Vagina (tissue), 2 donors: ENCODE measurements around the gene SLC9A2. TPM values are rescaled to one million over a fixed set of nuclear protein-coding genes. Genes with fewer than 3 reads are reported as not detected.

Experiments
- DNase-seq, 2 donors: peaks; one replicate each; pipeline ENCODE4 v3.0.0-alpha.2; 2017; ENCODE audit errors: extremely low spot score in 2 of 2
- H3K27ac ChIP-seq: fragments of 200-600 bp; sonication (generic); one replicate; pipeline ENCODE4 v1.5.1; 2019
- H3K27me3 ChIP-seq: fragments of 200-600 bp; sonication (generic); one replicate; pipeline ENCODE4 v1.5.1; 2019
- H3K36me3 ChIP-seq, 2 donors: fragments of 200-600 bp; sonication (generic); one replicate each; pipeline ENCODE4 v1.5.1; 2017 to 2019
- H3K4me1 ChIP-seq: fragments of 200-600 bp; sonication (generic); one replicate; pipeline ENCODE4 v1.5.1; 2019
- H3K4me3 ChIP-seq, 2 donors: fragments of 200-600 bp; sonication (generic); 1 replicate in 1 of 2; 2 replicates in 1 of 2; pipeline ENCODE4 v1.5.1; 2016 to 2019
- H3K9me3 ChIP-seq: fragments of 200-600 bp; sonication (generic); one replicate; pipeline ENCODE4 v1.5.1; 2019
- POLR2A ChIP-seq, 2 donors: fragments of 450-650 bp; IDR thresholded peaks; one replicate each; pipeline ENCODE4 v1.6.1; 2017; ENCODE audit warnings: antibody characterized with exemption in 2 of 2, mild to moderate bottlenecking in 2 of 2, moderate library complexity in 2 of 2
- POLR2AphosphoS5 ChIP-seq, 2 donors: sonication (generic); formaldehyde crosslinking; IDR thresholded peaks; one replicate each; pipeline ENCODE4 v1.9.0; 2017; ENCODE audit warnings: antibody characterized with exemption in 2 of 2, mild to moderate bottlenecking in 2 of 2, low read depth in 1 of 2; ENCODE audit not compliant: insufficient read depth in 1 of 2
- intact Hi-C: fragments of 100-400 bp; cut with DNase I; formaldehyde crosslinking; loops from one replicate; pipeline ENCODE4 v1.15.1; 2023
- total RNA-seq: library from RNA; depleted of rRNA; stranded (reverse); fragments of >200 nt; gene quantifications from one replicate; pipeline ENCODE4 v1.2.3, GENCODE V29; 2016
- TF ChIP-seq, protein P1 (sequence below), 3 experiments: fragments of 450-650 bp in 2 of 3; fragments of 200-600 bp in 1 of 3; sonication (generic) in 1 of 3; IDR thresholded peaks; one replicate each; pipeline ENCODE4 v1.5.1; 2017 to 2019; ENCODE audit warnings: antibody characterized with exemption in 3 of 3, mild to moderate bottlenecking in 2 of 3, moderate library complexity in 2 of 3

Gene SLC9A2
- total RNA-seq, 1 donor from 2014 or later: not detected

DNA sequence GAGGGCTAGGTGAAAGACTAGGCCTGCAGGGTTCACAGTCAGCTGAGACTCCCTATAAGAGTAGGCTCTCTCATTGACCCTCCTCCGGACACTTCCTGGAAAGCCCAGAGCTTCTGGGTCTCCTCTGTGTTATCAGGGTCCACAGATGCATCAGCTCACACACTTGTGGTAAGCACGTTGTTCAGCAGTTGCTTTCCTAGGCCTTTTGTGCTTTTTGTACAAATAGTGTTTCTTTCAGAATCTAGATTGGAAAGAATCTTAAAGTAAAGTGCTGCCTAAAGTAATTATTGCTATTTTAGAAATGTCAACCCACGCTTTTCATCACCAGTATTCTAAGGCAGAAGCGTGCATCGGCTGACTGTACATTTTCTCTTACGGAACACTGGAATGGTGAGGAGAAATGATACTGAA lies 15.5 kb downstream of the SLC9A2 start:
- intact Hi-C loops: no loop called here
- Histone ChIP-seq H3K36me3 (no peaks in the 10 kb centered on the region), H3K27ac (no peak overlapping the region), H3K4me3 (no peak overlapping the region), H3K27me3 (no peaks in the 10 kb centered on the region), H3K9me3 (no peaks in the 10 kb centered on the region), H3K4me1 (no peaks in the 10 kb centered on the region)
- no peak for DNase-seq
- no peak for TF ChIP-seq POLR2AphosphoS5 (IDR thresholded peaks at IDR 0.05; ENCODE audit: insufficient read depth in 1 of 2, low read depth in 1 of 2)
- TF ChIP-seq, protein P1, sequence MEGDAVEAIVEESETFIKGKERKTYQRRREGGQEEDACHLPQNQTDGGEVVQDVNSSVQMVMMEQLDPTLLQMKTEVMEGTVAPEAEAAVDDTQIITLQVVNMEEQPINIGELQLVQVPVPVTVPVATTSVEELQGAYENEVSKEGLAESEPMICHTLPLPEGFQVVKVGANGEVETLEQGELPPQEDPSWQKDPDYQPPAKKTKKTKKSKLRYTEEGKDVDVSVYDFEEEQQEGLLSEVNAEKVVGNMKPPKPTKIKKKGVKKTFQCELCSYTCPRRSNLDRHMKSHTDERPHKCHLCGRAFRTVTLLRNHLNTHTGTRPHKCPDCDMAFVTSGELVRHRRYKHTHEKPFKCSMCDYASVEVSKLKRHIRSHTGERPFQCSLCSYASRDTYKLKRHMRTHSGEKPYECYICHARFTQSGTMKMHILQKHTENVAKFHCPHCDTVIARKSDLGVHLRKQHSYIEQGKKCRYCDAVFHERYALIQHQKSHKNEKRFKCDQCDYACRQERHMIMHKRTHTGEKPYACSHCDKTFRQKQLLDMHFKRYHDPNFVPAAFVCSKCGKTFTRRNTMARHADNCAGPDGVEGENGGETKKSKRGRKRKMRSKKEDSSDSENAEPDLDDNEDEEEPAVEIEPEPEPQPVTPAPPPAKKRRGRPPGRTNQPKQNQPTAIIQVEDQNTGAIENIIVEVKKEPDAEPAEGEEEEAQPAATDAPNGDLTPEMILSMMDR (IDR thresholded peaks at IDR 0.05): no peak
- no peak for TF ChIP-seq POLR2A (IDR thresholded peaks at IDR 0.05)

DNA sequence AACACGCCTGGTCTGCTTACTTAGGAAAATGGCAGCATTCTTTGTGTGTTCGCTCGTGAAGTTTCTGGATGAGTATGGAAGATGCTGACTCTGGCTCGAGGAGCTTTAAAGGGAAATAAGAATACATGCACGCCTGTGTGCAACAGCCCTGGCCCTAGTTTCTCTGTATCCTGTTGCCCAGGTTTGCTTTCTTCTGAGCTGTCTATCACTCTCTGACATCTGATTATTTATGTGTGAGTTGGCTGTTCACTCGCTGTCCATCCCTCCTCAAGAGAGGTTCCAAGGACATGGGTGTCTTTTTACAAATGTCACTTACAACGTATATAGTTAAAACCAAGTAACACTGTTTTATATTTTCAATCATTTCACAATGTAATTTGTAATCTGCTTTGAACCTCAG lies 16.0 kb downstream of the SLC9A2 start:
- Histone ChIP-seq H3K4me3 (no peak overlapping the region), H3K27ac (no peak overlapping the region), H3K4me1 (no peaks in the 10 kb centered on the region), H3K36me3 (no peaks in the 10 kb centered on the region), H3K9me3 (no peaks in the 10 kb centered on the region), H3K27me3 (no peaks in the 10 kb centered on the region)
- no peak for DNase-seq
- TF ChIP-seq POLR2AphosphoS5 (IDR thresholded peaks at IDR 0.05; ENCODE audit: insufficient read depth in 1 of 2, low read depth in 1 of 2) (no peak), POLR2A (IDR thresholded peaks at IDR 0.05) (no peak)
- TF ChIP-seq, protein P1 (IDR thresholded peaks at IDR 0.05): no peak
- intact Hi-C loops: no loop called here

DNA sequence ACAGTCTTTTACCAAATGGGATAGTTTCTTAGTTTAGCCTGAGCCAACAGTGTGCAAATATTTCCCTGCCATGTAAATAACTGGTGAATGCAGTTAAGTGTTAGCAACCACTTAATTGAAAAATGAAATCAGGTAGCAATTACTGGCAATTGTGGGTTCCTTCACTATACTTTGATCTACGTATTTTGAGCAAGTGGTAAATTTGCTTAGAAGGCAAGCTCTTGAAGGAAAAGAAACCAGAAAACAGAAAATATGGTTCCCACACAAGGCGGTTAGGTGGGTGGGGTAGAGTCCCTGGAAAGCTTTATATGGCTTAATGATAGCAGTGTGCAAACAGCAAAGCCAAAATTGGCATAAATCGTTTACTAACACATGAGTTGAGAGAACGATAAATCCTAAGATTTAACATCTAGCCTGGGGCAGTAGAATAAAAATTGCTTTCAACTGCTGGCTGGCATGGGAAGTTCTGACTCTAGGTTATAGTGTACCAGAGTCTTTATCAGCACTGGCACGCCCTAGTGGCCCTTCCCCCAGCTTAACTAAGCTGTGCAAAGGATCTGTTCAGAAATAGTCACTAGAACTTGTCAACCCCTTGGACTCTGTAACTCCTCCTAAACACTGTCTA lies 17.0 kb downstream of the SLC9A2 start:
- H3K9me3 ChIP-seq: no peaks in the 10 kb centered on the region
- H3K27ac ChIP-seq: no peak overlapping the region
- no peaks in the 10 kb centered on the region for H3K27me3 ChIP-seq
- intact Hi-C loops: no loop called here
- TF ChIP-seq, protein P1 (IDR thresholded peaks at IDR 0.05): no peak
- TF ChIP-seq POLR2A (IDR thresholded peaks at IDR 0.05) (no peak), POLR2AphosphoS5 (IDR thresholded peaks at IDR 0.05; ENCODE audit: insufficient read depth in 1 of 2, low read depth in 1 of 2) (no peak)
- H3K4me1 ChIP-seq: no peaks in the 10 kb centered on the region
- no peaks in the 10 kb centered on the region for H3K36me3 ChIP-seq
- no peak overlapping the region for H3K4me3 ChIP-seq
- no peak for DNase-seq

DNA sequence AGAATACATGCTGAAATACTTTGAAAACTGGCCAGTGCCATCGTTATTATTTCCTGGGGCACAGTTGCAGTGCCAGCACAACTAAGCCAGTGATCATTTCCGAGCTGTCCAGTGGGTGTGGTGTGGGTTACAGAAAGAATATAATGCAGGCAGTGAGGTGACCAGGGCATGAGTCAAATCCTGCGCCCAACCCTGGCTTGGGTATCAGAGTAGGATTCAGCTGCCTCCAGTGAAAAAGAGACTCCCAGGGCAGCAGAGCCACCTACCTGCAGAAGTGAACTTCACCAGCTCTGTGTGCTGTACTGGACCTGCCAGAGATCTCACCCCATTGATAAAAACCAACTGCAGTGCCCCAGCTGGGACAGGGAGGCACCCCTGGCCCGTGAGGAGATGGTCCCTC lies 18.0 kb downstream of the SLC9A2 start:
- Histone ChIP-seq H3K27me3 (no peaks in the 10 kb centered on the region), H3K4me1 (no peaks in the 10 kb centered on the region), H3K9me3 (no peaks in the 10 kb centered on the region), H3K4me3 (no peak overlapping the region), H3K27ac (no peak overlapping the region), H3K36me3 (no peaks in the 10 kb centered on the region)
- DNase-seq: no peak
- no peak for TF ChIP-seq POLR2AphosphoS5 (IDR thresholded peaks at IDR 0.05; ENCODE audit: insufficient read depth in 1 of 2, low read depth in 1 of 2)
- no peak for TF ChIP-seq POLR2A (IDR thresholded peaks at IDR 0.05)
- TF ChIP-seq, protein P1 (IDR thresholded peaks at IDR 0.05): no peak
- intact Hi-C loops: no loop called here

DNA sequence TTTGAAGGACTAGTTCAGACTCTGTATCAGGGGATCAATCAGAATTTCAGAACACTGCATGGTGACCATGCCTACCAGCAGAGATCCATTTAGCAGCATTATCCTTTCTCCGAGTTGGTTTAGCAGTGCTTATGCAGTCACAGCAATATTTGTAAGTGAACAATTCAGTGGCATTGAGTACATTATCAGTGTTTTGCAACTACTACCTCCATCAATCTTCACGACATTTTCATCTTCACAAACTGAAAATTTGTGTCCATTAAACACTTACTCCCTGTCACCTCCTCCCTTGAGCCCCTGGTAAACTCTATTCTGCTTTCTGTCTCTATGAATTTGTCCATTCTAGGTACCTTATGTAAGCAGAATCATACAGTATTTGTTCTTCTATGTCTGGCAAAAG lies 20.1 kb downstream of the SLC9A2 start:
- no peaks in the 10 kb centered on the region for H3K9me3 ChIP-seq
- intact Hi-C loops: no loop called here
- no peak overlapping the region for H3K27ac ChIP-seq
- no peak for TF ChIP-seq POLR2A (IDR thresholded peaks at IDR 0.05)
- TF ChIP-seq POLR2AphosphoS5 (IDR thresholded peaks at IDR 0.05; ENCODE audit: insufficient read depth in 1 of 2, low read depth in 1 of 2): no peak
- TF ChIP-seq, protein P1 (IDR thresholded peaks at IDR 0.05): no peak
- no peak overlapping the region for H3K4me3 ChIP-seq
- no peak for DNase-seq
- no peaks in the 10 kb centered on the region for H3K4me1 ChIP-seq
- H3K36me3 ChIP-seq: no peaks in the 10 kb centered on the region
- H3K27me3 ChIP-seq: no peaks in the 10 kb centered on the region
